GM19239 (cell line): ENCODE measurements around the gene RUNX2.
"Not testable (repeated sequence)": the region's sequence is repeated elsewhere in the genome, so short reads cannot be mapped to it uniquely, and the experiment has no call there.

Experiments
- DNase-seq: peaks from one replicate; pipeline ENCODE4 v3.0.0; 2011; ENCODE audit warnings: low spot score; ENCODE audit not compliant: insufficient read length
- FAIRE-seq: peaks from 2 replicates; lab custom pipeline; 2011; peaks lifted over from hg19 to GRCh38; lab: Jason Lieb, UNC

RUNX2 gene

DNA sequence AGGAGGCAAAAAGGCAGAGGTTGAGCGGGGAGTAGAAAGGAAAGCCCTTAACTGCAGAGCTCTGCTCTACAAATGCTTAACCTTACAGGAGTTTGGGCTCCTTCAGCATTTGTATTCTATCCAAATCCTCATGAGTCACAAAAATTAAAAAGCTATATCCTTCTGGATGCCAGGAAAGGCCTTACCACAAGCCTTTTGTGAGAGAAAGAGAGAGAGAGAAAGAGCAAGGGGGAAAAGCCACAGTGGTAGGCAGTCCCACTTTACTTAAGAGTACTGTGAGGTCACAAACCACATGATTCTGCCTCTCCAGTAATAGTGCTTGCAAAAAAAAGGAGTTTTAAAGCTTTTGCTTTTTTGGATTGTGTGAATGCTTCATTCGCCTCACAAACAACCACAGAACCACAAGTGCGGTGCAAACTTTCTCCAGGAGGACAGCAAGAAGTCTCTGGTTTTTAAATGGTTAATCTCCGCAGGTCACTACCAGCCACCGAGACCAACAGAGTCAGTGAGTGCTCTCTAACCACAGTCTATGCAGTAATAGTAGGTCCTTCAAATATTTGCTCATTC lies at the start of gene RUNX2:
Gene RUNX2 (plus strand): TSS at position 375 of the 567 bp plus-strand sequence. CDS start 397 bp downstream, outside the sequence.
- FAIRE-seq (no peak), DNase-seq (no peak)

DNA sequence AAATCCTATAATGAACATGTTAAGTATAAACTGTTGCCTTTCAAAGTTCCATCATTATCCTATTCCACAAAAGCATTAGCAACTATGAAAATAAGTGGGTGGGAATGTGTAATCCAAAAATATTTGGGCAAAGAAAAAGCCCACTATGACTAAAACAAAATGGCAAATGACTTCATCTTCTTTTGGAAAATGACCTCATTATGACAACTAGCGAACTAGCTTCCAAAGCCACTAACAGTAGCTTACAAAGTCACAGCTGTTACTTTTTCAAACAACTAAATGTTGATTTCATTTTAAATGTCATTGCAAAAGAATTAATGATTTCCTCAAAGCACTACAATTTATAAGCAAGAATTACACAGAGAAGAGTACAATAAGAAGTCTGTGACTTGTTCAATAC lies 49.8 kb upstream of the RUNX2 start:
- FAIRE-seq, result no peak
- DNase-seq, result no peak

DNA sequence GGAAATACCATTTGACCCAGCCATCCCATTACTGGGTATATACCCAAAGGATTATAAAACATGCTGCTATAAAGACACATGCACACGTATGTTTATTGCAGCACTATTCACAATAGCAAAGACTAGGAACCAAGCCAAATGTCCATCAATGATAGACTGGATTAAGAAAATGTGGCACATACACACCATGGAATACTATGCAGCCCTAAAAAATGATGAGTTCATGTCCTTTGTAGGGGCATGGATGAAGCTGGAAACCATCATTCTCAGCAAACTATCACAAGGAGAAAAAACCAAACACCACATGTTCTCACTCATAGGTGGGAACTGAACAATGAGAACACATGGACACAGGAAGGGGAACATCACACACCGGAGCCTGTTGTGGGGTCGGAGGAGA lies 41.4 kb upstream of the RUNX2 start:
- DNase-seq, FAIRE-seq: not testable (repeated sequence)

DNA sequence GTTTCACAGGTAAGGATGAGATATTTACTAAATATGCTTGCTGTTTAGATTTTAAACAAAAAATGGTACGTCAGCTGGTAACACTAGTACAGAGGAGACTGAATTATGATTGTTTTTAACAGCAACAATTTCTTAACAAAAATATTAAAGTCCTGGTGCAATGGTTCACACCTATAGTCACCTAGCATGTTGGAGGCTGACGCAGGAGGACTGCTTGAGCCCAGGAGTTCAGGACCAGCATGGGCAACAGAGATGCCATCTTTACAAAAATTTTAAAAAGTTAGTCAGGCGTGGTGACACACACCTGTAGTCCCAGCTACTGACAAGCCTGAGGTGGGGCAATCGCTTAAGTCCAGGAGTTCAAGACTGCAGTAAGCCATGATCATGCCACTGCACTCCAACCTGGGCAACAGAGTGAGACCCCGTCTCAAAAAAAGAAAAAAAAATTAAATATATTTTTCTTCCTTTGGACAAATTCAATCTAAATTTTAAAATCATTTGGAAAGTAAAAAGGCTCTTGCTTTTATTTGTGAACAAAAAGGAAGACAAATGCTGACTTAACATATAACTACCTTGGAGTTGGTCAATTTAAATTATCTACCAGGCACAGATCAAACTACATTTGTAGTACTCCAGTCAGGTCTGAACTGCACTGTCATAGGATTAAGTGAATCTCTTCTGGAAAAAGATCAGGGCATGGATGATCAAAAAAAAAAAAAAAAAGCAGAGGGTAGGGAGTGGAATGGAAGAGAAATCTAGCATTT lies 38.2 kb upstream of the RUNX2 start:
- FAIRE-seq, result no peak
- DNase-seq, result no peak

DNA sequence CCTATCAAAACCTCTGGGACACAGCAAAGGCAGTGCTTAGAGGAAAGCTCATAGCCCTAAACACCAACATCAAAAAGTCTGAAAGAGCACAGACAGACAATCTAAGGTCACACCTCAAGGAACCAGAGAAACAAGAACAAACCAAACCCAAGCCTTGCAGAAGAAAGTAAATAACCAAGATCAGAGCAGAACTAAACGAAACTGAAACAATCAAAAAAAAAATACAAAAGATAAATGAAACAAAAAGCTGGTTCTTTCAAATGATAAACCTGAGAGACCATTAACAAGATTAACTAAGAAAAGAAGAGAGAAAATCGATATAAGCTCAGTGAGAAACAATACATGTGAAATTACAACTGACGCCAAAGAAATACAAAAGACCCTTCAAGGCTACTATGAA lies 34.8 kb upstream of the RUNX2 start:
- DNase-seq, result no peak
- no peak for FAIRE-seq

DNA sequence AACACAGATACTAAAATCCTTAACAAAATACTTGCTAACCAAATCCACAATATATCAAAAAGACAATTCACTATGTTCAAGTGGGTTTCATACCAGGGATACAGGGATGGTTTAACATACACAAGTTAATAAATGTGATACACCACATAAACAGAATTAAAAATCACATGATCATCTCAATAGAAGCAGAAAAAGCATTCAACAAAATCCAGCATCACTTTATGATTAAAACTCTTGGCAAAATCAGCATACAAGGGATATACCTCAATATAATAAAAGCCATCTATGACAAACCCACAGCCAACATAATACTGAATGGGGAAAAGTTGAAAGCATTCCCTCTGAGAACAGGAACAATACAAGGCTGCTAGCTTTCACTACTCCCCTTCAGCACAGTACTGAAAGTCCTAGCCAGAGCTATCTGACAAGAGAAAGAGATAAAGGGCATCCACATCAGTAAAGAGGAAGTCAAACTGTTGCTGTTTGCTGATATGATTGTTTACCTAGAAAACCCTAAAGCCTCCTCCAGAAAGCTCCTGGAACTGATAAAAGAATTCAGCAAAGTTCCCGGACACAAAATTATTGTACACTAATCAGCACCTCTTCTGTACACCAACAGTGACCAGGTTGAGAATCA lies 33.9 kb upstream of the RUNX2 start:
- not testable (repeated sequence) for DNase-seq, FAIRE-seq

DNA sequence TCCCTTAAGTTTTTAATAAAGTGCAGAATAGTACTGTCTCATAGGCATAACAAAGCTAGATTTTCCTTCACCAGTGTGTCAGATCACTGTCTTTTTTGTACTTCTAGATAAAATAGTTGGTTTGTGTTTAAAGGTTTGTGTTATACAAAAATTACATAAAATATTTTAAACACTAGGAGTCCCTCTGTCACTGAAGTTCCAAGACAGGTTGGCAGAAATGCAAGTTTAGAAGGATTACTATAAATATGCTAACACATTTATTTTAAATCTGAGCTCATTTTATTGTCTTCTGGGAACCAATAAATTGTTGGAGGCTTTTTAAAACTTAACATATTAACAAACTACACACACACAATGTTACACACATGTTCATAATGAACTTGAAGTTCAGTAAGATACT lies 30.8 kb upstream of the RUNX2 start:
- FAIRE-seq (no peak), DNase-seq (no peak)

DNA sequence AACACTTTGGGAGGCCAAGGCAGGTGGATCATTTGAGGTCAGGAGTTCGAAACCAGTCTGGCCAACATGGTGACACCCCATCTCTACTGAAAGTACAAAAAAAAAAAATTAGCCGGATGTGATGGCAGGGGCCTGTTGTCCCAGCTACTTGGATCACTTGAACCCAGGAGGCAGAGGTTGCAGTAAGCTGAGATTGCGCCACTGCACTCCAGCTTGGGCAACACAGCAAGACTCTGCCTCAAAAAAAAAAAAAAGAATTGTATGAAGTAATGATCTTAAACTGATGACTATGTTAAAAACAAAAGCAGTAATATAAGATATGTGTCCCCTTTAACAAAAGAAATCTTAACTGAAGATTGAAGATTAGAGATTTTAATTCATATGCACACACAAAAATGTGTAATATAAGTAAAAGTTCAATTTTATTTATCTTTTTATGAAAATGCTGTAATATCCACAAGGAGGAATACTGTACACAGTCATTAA lies 29.0 kb upstream of the RUNX2 start:
- FAIRE-seq (no peak), DNase-seq (no peak)

DNA sequence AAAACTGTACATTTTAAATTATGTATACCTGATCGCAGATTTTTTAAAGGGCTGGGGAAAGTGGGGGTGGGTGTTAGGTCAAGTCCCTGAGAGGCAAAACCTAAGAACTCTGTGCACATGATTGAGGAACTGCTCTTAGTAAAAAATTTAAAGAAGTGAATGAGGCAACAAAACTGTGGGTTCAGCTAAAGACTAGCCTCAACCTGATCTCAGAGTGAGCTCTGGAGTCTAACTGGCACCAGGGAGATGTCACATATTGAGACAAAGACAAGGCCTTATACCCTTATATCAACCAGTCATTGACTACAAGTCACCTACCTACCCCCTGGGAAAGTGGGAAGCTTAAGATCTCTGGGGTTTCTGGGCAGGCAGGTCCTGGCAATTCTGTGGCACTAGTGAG lies 27.4 kb upstream of the RUNX2 start:
- FAIRE-seq (no peak), DNase-seq (no peak)

DNA sequence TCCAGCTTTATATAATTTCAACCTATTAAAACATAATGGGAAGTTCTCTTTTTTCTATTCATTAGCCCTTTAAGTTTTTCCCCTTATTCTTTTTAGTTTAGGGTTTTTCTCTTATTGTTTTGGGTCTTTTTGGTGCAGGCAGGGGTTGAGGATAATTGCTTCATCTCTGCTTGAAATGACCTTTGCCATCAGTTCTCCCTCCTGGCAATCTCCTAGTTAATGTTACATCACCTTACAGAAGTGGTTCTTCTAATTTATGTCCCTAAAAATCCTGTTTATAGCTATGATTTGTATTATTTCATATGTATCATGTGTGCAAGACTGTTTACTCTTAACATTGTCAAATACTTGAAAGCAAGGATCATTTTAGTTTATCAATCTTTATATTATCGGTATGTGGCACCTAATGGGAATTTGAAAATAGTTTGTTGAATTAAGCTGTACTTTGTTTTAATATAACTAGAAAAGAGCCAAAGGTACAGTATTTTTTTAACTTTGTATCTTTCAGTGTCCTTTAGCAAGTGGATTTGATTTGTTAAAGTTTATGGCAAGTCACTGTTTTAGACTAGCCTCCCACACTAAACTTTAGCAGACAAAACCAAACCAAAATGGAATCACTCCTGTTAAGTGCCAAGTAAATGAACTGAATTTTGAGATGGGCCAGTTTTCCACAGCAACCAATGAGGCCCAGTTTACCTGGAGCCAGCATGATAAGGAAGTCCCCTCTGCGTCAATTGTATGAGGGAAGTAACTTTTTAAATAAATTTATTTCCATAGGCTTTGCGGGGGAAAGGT lies 26.6 kb upstream of the RUNX2 start:
- DNase-seq (no peak), FAIRE-seq (no peak)

DNA sequence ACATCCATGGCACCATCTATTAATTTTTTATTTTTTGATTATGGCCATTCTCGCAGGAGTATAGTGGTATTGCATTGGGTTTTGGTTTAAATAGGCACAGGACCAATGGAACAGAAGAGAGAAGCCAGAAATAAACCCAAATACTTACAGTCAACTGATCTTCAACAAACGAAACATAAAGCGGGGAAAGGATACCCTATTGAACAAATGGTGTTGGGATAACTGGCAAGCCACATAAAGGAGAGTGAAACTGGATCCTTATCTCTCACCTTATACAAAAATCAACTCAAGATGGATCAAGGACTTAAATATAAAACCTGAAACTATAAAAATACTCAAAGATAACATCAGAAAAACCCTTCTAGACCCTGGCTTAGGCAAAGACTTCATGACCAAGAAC lies 25.3 kb upstream of the RUNX2 start:
- DNase-seq, result no peak
- FAIRE-seq, result no peak

DNA sequence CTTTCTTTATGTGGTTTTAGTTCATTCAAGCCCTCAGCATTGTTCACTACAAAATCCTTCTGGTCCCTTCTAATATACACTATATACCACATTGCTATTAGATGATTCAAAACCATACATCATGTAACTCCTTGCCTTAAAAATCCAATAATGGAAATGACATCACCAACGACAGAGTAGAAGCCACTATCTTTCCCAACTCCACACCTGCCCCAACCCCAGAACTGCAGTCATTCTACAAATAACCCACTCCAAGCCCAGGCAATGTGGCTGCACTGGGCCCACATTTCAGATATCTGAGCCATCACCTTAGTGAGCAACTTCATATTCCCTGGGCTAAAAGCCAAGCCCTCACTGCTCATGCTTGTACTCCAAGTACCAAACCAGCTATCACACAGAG lies 22.6 kb upstream of the RUNX2 start:
- FAIRE-seq (no peak), DNase-seq (no peak)

DNA sequence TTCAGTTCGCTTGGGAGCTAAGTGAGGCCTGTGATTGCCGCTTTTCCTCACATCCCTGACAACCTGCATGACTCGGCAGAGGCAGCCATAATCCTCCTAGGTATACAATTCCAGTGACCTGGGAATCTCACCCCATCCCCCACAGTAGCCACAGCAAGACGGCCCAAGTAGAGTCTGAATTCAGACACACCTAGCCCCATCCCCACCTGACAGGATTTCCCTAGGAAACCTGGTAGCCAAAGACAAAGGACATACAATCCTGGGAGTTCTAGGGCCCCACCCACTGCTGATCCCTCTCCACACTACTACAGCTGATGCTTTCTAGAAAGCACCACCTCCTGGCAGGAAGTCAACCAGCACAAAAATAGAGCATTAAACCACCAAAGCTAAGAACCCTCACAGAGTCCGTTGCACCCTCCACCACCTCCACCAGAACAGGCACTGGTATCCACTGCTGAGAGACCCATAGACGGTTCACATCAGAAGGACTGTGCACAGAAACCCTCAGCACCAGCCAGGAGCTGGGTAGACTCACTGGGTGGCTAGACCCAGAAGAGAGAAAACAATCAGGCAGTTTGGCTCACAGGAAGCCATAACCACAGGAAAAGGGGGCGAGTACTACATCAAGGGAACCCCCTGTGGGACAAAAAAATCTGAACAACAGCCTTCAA lies 17.9 kb upstream of the RUNX2 start:
- no peak for DNase-seq
- FAIRE-seq, result no peak

- no peak for DNase-seq
- FAIRE-seq, result no peak
Measured at GRCh38 chr6:45314146-45314545, 14.0 kb upstream of the RUNX2 start.

DNA sequence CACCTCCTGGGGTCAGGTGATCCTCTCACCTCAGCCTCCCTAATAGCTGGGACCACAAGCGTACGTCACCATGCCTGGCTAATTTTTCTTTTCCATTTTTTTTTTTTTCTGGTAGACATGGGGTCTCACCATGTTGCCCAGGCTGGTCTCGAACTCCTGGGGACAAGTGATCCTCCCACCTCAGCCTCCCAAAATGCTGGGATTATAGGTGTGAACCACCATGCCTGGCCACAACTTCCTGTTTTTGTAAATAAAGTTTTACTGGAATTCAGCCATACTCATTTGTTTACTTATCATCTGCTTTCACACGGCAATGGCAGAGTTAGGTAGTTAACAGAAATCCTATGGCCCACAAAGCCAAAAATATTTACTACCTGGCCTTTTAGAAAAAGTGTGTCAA lies 7.8 kb upstream of the RUNX2 start:
- FAIRE-seq (no peak), DNase-seq (no peak)

- FAIRE-seq (no peak), DNase-seq (no peak)
Measured at GRCh38 chr6:45323656-45324224, 4.4 kb upstream of the RUNX2 start.

DNA sequence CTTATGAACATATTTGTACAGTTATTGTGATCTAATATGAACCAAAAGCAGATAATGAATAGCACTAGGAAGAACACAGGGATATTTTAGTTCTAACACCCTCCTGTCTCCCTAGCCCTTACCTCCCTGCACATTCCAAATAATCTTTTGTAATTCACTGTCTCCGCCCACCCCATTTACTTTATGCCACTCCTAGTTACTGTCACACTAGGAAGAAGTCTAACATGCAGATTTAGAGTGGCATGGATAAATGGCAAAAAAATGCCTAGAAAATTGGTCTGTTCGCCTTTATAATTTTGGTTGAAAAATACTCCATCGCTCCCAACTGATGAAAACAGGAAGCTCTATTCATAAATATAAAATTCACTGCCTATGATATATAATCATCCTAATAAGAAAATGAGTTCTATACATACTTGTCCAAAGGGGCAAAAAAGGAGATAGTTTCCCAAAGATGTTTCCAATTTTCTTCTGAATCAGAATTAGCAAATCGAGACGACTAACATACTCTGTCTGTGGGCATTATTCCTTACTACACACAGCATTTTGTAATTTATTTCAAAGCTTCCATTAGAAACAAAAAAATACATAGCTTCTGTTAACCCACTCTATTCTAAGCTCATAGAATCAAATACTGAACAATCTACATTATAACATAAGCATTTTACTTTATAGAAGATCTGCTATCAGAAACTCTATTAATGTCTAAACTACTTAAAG lies 1.3 kb upstream of the RUNX2 start:
- DNase-seq, result no peak

GRCh38 chr6:45328523-45328922 lies 393 bp downstream of the RUNX2 start:
- FAIRE-seq (no peak), DNase-seq (no peak)

More for the DNA sequence above, 1.3 kb upstream of the RUNX2 start:
- no peak for FAIRE-seq

DNA sequence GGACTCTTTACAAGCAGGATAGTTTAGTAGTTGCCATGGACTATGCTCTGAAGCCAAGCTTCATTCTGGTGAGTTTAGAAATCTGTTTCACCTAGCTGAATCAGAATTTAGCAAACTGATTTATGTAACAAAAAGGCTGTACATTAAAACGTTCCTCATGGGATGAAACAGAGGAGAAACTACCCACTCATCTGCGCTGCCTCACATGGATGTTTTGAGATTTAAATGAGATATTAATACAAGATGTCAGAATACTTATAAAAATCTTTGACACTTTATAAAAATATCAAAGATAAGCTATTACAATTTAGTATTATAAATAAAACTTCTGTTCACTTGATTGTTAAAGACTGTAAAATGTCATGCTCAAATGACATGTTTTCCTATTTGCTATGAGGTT lies 16.8 kb downstream of the RUNX2 start:
- no peak for DNase-seq
- FAIRE-seq, result no peak
